Measurements from ENCODE around the gene ATP2B2. TPM values are rescaled to one million over a fixed set of nuclear protein-coding genes. Genes with fewer than 3 reads are reported as not detected.

Gene ATP2B2
- total RNA-seq, 1 experiment from 2014 or later, result not detected

- ChIA-PET RAD21 (ENCODE audit: low non-redundant PET in 1 of 2, low total read pairs in 2 of 2, uncharacterized antibody in 2 of 2, unreplicated experiment in 2 of 2) (no interaction called here), CTCF (no interaction called here)
- no TSS peak for BruUV-seq (replicated peaks)
These were observed 115.4 kb downstream of the ATP2B2 start for GRCh38 chr3:10389995-10390394.

GRCh38 chr3:10389339-10389738, 116.0 kb downstream of the ATP2B2 start:
- no peak for TF ChIP-seq SIN3A (IDR thresholded peaks at IDR 0.05; ENCODE audit: low read depth)
- TF ChIP-seq MAX (IDR thresholded peaks at IDR 0.05), result no peak
- TF ChIP-seq POLR2A (IDR thresholded peaks at IDR 0.05; ENCODE audit: borderline replicate concordance, extremely low read depth, insufficient read depth, insufficient read length), result no peak
- no peak for TF ChIP-seq CEBPB (IDR thresholded peaks at IDR 0.05; ENCODE audit: low read depth)
- no peak for TF ChIP-seq CBX3 (IDR thresholded peaks at IDR 0.05; ENCODE audit: low read depth)
- TF ChIP-seq REST (IDR thresholded peaks at IDR 0.05; ENCODE audit: low read depth), result no peak
- Histone ChIP-seq H3K9ac (ENCODE audit: low read length) (no peak overlapping the region), H3K36me3 (ENCODE audit: control insufficient read depth in 1 of 2, insufficient read depth in 2 of 2, low read length in 2 of 2) (no peaks in the 10 kb centered on the region), H3K79me2 (ENCODE audit: insufficient read depth, low read length) (no peaks in the 10 kb centered on the region), H2AFZ (ENCODE audit: low read depth, low read length, poor library complexity, severe bottlenecking) (no peak overlapping the region), H3K4me1 (ENCODE audit: control insufficient read depth in 1 of 2, insufficient read depth in 2 of 2, low read length in 2 of 2) (no peaks in the 10 kb centered on the region), H3K9me3 (ENCODE audit: control insufficient read depth in 1 of 2, insufficient read depth in 1 of 2, low read depth in 1 of 2, low read length in 2 of 2) (no peaks in the 10 kb centered on the region), H3K4me3 (replicated peaks in 1 of 2; ENCODE audit: low read depth in 1 of 2, low read length in 2 of 2) (no peak overlapping the region), H3K4me2 (ENCODE audit: low read length) (no peak overlapping the region), H3K27me3 (ENCODE audit: insufficient read depth, low read length) (no peaks in the 10 kb centered on the region), H3K9me2 (ENCODE audit: insufficient read depth) (no peaks in the 10 kb centered on the region), H3K27ac (ENCODE audit: low read depth, low read length) (no peak overlapping the region), H4K20me1 (ENCODE audit: insufficient read depth) (no peaks in the 10 kb centered on the region)
- RAD21 ChIA-PET (ENCODE audit: low non-redundant PET in 1 of 2, low total read pairs in 2 of 2, uncharacterized antibody in 2 of 2, unreplicated experiment in 2 of 2), result no interaction called here
- no peak for ATAC-seq
- no peak for DNase-seq (ENCODE audit: low read depth, low spot score)
- no TSS peak for BruUV-seq (replicated peaks)
- CTCF ChIA-PET, result no interaction called here
- intact Hi-C loops (cut with micrococcal nuclease), result no loop called here
- POLR2A ChIA-PET, result no interaction called here

More at GRCh38 chr3:10389995-10390394, 115.4 kb downstream of the ATP2B2 start:
- no peaks in the 10 kb centered on the region for H3K4me1 ChIP-seq (ENCODE audit: control insufficient read depth in 1 of 2, insufficient read depth in 2 of 2, low read length in 2 of 2)
- H2AFZ ChIP-seq (ENCODE audit: low read depth, low read length, poor library complexity, severe bottlenecking), result no peak overlapping the region
- no peak overlapping the region for H3K9ac ChIP-seq (ENCODE audit: low read length)
- H3K4me3 ChIP-seq (replicated peaks in 1 of 2; ENCODE audit: low read depth in 1 of 2, low read length in 2 of 2), result no peak overlapping the region
- H3K4me2 ChIP-seq (ENCODE audit: low read length), result no peak overlapping the region
- ATAC-seq, result no peak
- POLR2A ChIA-PET, result no interaction called here
- no peaks in the 10 kb centered on the region for H3K79me2 ChIP-seq (ENCODE audit: insufficient read depth, low read length)
- H3K36me3 ChIP-seq (ENCODE audit: control insufficient read depth in 1 of 2, insufficient read depth in 2 of 2, low read length in 2 of 2), result no peaks in the 10 kb centered on the region
- no peak for DNase-seq (ENCODE audit: low read depth, low spot score)
- no peaks in the 10 kb centered on the region for H3K27me3 ChIP-seq (ENCODE audit: insufficient read depth, low read length)
- intact Hi-C loops (cut with micrococcal nuclease), result no loop called here
- no peaks in the 10 kb centered on the region for H3K9me3 ChIP-seq (ENCODE audit: control insufficient read depth in 1 of 2, insufficient read depth in 1 of 2, low read depth in 1 of 2, low read length in 2 of 2)
- H4K20me1 ChIP-seq (ENCODE audit: insufficient read depth), result no peaks in the 10 kb centered on the region
- no peak overlapping the region for H3K27ac ChIP-seq (ENCODE audit: low read depth, low read length)
- TF ChIP-seq POLR2A (IDR thresholded peaks at IDR 0.05; ENCODE audit: borderline replicate concordance, extremely low read depth, insufficient read depth, insufficient read length) (no peak), YY1 (IDR thresholded peaks at IDR 0.05; ENCODE audit: extremely low read depth, insufficient replicate concordance, low read depth, low read length) (no peak), EGR1 (IDR thresholded peaks at IDR 0.05; ENCODE audit: low read depth) (no peak), POLR2AphosphoS5 (IDR thresholded peaks at IDR 0.05; ENCODE audit: low read depth, low read length) (no peak)
- no peaks in the 10 kb centered on the region for H3K9me2 ChIP-seq (ENCODE audit: insufficient read depth)

All from HCT116 (cell line).